GM12878 (cell line): ENCODE results near the gene ADSS1. TPM values are rescaled to one million over a fixed set of nuclear protein-coding genes. Genes with fewer than 3 reads are reported as not detected.

Experiments
- CBFB ChIP-seq: IDR thresholded peaks from 2 replicates; pipeline ENCODE4 v1.6.1; 2016; ENCODE audit warnings: antibody characterized with exemption, low read depth
- CHD2 ChIP-seq: IDR thresholded peaks from 2 replicates; pipeline ENCODE4 v1.6.1; 2011; ENCODE audit warnings: low read depth, low read length, improper control_type of control experiment, borderline replicate concordance
- E2F8 ChIP-seq: fragments of 450-650 bp; IDR thresholded peaks from 2 replicates; pipeline ENCODE4 v1.6.1; 2018; ENCODE audit warnings: mild to moderate bottlenecking, low read depth, moderate library complexity; ENCODE audit not compliant: partially characterized antibody
- MTA2 ChIP-seq: fragments of 450-650 bp; IDR thresholded peaks from 2 replicates; pipeline ENCODE4 v1.6.1; 2016; ENCODE audit warnings: low read depth, mild to moderate bottlenecking, moderate library complexity
- REST ChIP-seq: IDR thresholded peaks from 2 replicates; pipeline ENCODE4 v1.6.1; 2012; ENCODE audit warnings: mild to moderate bottlenecking, low read depth, low read length
- SIN3A ChIP-seq: IDR thresholded peaks from 2 replicates; pipeline ENCODE4 v1.6.1; 2012; ENCODE audit warnings: low read depth, low read length, improper control_type of control experiment
- YBX1 ChIP-seq: fragments of 450-650 bp; IDR thresholded peaks from 2 replicates; pipeline ENCODE4 v1.6.1; 2016; ENCODE audit warnings: antibody characterized with exemption
- ZBTB40 ChIP-seq: fragments of 450-650 bp; IDR thresholded peaks from 2 replicates; pipeline ENCODE4 v1.6.1; 2016; ENCODE audit warnings: mild to moderate bottlenecking, moderate library complexity, borderline replicate concordance
- polyA plus RNA-seq, 11 experiments: library from polyadenylated mRNA; depleted of rRNA in 4 of 11; unstranded in 6 of 11; stranded (reverse) in 5 of 11; fragments of >200 nt; fragmentation: Nextera tagmentation in 4 of 11; fragmentation: Illumina TruSeq in 1 of 11; extraction: Ambion mirVana in 4 of 11; extraction: Trizol in 1 of 11; gene quantifications; 1 replicate in 1 of 11; 2 replicates in 10 of 11; pipeline versions ENCODE4 v1.2.1 to v1.2.3, GENCODE V29; 2011 to 2016; ENCODE audit warnings: inconsistent platforms in 2 of 11, missing spikeins in 2 of 11, low read depth in 1 of 11
- total RNA-seq, 4 experiments: library from RNA; depleted of rRNA in 3 of 4; stranded (reverse); fragments of >200 nt in 3 of 4; fragmentation: Illumina TruSeq in 1 of 4; extraction: Trizol in 1 of 4; gene quantifications; 2 replicates each; pipeline versions ENCODE4 v1.2.1 to v1.2.3, GENCODE V29; 2013 to 2021

The ADSS1 gene
- total and polyA plus RNA-seq, 10 of the 15 experiments (the other 5 are each of a cell fraction or from before 2014, with no cell fraction given): 0.11 to 0.45 (median 0.28) TPM; not detected in 5

- TF ChIP-seq REST (no peak), YBX1 (no peak), E2F8 (no peak), MTA2 (no peak), ZBTB40 (no peak), CHD2 (no peak), CBFB (no peak), SIN3A (no peak)
Measured at GRCh38 chr14:104794099-104794498, 70.1 kb downstream of the ADSS1 start (continued).
